DND-41 (cell line): ENCODE measurements around the gene XRCC3.

Experiments used
- ATAC-seq: fragments of 200-7000 bp; cut with Tn5 transposase; 3 replicates; pipeline ENCODE4 v1.9.1; 2021; ENCODE audit warnings: low read depth; ENCODE audit not compliant: insufficient read depth
- DNase-seq: peaks from one replicate; pipeline ENCODE4 v3.0.0-alpha.2; 2020
- H2AFZ ChIP-seq: 2 replicates; pipeline ENCODE4 v1.6.0; 2012; ENCODE audit warnings: low read depth, low read length
- H3K27ac ChIP-seq: 2 replicates; pipeline ENCODE4 v1.5.1; 2012; ENCODE audit warnings: low read length, inconsistent platforms
- H3K27me3 ChIP-seq: fragments of 200-600 bp; sonication (generic); 2 replicates; pipeline ENCODE4 v1.6.0; 2012; ENCODE audit warnings: low read length, mild to moderate bottlenecking, inconsistent platforms; ENCODE audit not compliant: insufficient read depth, poor library complexity
- H3K36me3 ChIP-seq: 2 replicates; pipeline ENCODE4 v1.5.1; 2012; ENCODE audit warnings: low read length, inconsistent platforms; ENCODE audit not compliant: insufficient read depth
- H3K4me1 ChIP-seq: 2 replicates; pipeline ENCODE4 v1.5.1; 2012; ENCODE audit warnings: mild to moderate bottlenecking, low read length; ENCODE audit not compliant: insufficient read depth
- H3K4me2 ChIP-seq: 2 replicates; pipeline ENCODE4 v1.6.0; 2012; ENCODE audit warnings: mild to moderate bottlenecking, moderate library complexity, low read length, inconsistent platforms; ENCODE audit not compliant: insufficient read depth
- H3K4me3 ChIP-seq, 2 experiments: fragments of 200-600 bp in 1 of 2; shearing (Covaris generic) in 1 of 2; 2 replicates each; pipeline ENCODE4 v1.5.1; 2012 to 2016; ENCODE audit warnings: inconsistent platforms in 2 of 2, low read length in 2 of 2, mild to moderate bottlenecking in 2 of 2, low read depth in 1 of 2, moderate library complexity in 1 of 2
- H3K79me2 ChIP-seq: 2 replicates; pipeline ENCODE4 v1.6.0; 2012; ENCODE audit warnings: low read length, inconsistent platforms; ENCODE audit not compliant: insufficient read depth
- H3K9ac ChIP-seq: 2 replicates; pipeline ENCODE4 v1.6.0; 2012; ENCODE audit warnings: low read depth, mild to moderate bottlenecking, inconsistent platforms, low read length, moderate library complexity
- H3K9me3 ChIP-seq: 2 replicates; pipeline ENCODE4 v1.5.1; 2012; ENCODE audit warnings: low read length, moderate library complexity, mild to moderate bottlenecking, inconsistent platforms; ENCODE audit not compliant: insufficient read depth, severe bottlenecking
- H4K20me1 ChIP-seq: 2 replicates; pipeline ENCODE4 v1.6.0; 2012; ENCODE audit warnings: low read length; ENCODE audit not compliant: insufficient read depth
- EZH2 ChIP-seq: IDR thresholded peaks from 3 replicates; pipeline ENCODE4 v1.6.1; 2012; ENCODE audit warnings: borderline replicate concordance, low read depth, mild to moderate bottlenecking, moderate library complexity, low read length, inconsistent platforms; ENCODE audit not compliant: severe bottlenecking
- TF ChIP-seq, protein P1 (sequence below): IDR thresholded peaks from 2 replicates; pipeline ENCODE4 v1.5.1; 2012; ENCODE audit warnings: borderline replicate concordance, low read length, moderate library complexity, mild to moderate bottlenecking; ENCODE audit not compliant: poor library complexity, severe bottlenecking; ENCODE audit errors: extremely low read depth

Gene XRCC3

DNA sequence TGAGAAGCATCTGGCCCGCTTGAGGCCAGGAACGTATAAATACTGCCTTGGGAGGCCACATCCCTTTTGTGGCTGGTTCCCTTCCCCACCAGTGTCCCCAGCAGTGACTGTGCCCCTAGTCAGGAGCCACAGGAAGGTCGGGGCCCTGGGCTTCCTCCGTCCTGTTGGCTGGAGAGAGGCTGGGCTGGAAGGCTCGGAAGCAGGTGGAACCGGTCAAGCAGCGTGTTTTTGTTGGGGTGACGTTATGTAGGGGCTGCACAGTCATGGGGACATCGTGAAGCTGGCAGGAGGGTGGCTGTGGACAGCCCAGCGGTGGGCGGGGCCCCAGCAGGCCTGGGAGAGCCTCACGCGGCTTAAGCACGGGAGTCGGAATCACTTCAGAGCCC, 10.1 kb downstream of the XRCC3 start:
- TF ChIP-seq, protein P1, sequence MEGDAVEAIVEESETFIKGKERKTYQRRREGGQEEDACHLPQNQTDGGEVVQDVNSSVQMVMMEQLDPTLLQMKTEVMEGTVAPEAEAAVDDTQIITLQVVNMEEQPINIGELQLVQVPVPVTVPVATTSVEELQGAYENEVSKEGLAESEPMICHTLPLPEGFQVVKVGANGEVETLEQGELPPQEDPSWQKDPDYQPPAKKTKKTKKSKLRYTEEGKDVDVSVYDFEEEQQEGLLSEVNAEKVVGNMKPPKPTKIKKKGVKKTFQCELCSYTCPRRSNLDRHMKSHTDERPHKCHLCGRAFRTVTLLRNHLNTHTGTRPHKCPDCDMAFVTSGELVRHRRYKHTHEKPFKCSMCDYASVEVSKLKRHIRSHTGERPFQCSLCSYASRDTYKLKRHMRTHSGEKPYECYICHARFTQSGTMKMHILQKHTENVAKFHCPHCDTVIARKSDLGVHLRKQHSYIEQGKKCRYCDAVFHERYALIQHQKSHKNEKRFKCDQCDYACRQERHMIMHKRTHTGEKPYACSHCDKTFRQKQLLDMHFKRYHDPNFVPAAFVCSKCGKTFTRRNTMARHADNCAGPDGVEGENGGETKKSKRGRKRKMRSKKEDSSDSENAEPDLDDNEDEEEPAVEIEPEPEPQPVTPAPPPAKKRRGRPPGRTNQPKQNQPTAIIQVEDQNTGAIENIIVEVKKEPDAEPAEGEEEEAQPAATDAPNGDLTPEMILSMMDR, result no peak
- TF ChIP-seq EZH2, result no peak
- peaks cover 12% of the 10 kb centered on the region for H3K79me2 ChIP-seq
- H4K20me1 ChIP-seq, result peaks cover 66% of the 10 kb centered on the region
- H2AFZ ChIP-seq, result no peak overlapping the region
- H3K4me1 ChIP-seq, result no peaks in the 10 kb centered on the region
- H3K9ac ChIP-seq, result no peak overlapping the region
- H3K27me3 ChIP-seq, result no peaks in the 10 kb centered on the region
- peaks cover 94% of the 10 kb centered on the region for H3K36me3 ChIP-seq
- H3K9me3 ChIP-seq, result no peaks in the 10 kb centered on the region
- H3K4me2 ChIP-seq, result no peak overlapping the region
- no peak overlapping the region for H3K4me3 ChIP-seq
- ATAC-seq (no peak), DNase-seq (no peak)
- H3K27ac ChIP-seq, result no peak overlapping the region

DNA sequence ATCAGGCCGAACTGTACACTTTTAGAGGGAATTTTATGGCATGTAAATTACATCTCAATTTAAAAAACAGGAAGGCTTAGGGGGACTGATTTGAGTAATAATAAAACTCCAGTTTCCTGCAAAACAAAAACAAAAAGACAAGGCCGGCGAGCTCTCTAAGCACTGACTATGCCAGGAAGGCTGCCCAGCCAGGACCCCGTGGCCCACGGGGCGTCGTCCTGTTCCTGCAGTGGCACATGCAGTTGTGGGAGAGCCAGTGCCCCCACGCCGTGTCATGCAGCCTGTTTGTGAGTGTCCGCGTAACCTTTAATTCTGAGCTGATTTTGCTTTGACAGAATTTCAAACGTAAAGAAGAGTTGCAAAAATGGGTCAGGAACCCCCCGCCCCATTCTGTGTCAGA, 10.5 kb downstream of the XRCC3 start:
- H3K4me2 ChIP-seq, result no peak overlapping the region
- H3K9me3 ChIP-seq, result no peaks in the 10 kb centered on the region
- H3K27me3 ChIP-seq, result no peaks in the 10 kb centered on the region
- TF ChIP-seq EZH2, result no peak
- DNase-seq, result no peak
- peaks cover 10% of the 10 kb centered on the region for H3K79me2 ChIP-seq
- peaks cover 94% of the 10 kb centered on the region for H3K36me3 ChIP-seq
- H3K27ac ChIP-seq, result no peak overlapping the region
- ATAC-seq, result no peak
- H3K4me1 ChIP-seq, result no peaks in the 10 kb centered on the region
- H3K4me3 ChIP-seq, result no peak overlapping the region
- no peak overlapping the region for H3K9ac ChIP-seq
- H2AFZ ChIP-seq, result no peak overlapping the region
- peaks cover 66% of the 10 kb centered on the region for H4K20me1 ChIP-seq

DNA sequence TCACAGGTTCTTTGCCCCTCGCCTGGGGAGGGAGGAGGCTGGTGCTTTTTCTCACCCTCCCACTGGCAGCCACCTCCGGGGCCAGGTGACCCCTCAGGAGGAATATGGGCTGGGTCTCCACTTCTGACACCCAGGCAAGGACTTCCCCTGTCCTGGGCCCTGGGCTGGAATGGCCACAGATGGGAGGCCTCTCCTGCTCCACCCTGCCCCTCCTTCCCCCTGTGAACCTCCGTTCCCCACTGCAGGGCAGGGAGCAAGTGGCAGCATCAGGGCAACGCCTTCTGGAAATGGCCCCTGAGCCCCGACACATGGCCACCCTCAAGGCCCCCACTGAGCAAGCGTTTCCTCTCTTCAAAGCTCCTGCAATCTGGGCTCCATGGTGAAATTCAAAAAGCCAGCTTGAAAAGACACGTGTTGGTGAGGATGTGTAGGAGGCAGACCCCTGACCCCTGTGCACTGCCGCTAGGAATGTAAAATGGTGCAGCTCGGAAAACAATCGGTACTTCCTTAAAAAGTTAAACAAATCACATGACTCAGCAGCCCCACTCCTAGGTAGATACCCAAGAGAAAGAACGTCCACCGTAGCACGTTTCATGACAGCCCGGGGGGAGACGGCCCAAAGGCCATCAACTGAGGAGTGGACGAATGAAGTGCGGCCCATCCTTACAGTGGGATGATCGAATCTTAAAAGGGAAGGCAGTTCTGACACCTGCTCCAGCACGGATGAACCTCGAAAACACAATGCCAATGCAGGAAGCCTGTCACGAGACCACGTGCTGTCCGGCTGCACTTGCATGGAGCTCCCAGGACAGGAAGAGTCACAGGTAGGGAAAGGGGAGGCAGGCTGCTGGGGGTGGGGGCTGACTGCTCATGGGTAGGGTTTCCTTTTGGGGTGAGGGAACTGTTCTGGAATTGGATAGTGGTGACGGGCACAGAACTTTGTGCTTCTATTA, 11.5 kb downstream of the XRCC3 start:
- Histone ChIP-seq H3K27ac (no peak overlapping the region), H3K4me2 (no peak overlapping the region), H3K27me3 (no peaks in the 10 kb centered on the region), H2AFZ (no peak overlapping the region), H3K4me3 (no peak overlapping the region), H4K20me1 (peaks cover 67% of the 10 kb centered on the region), H3K9ac (no peak overlapping the region), H3K79me2 (peaks cover 9% of the 10 kb centered on the region), H3K36me3 (peaks cover 94% of the 10 kb centered on the region), H3K4me1 (no peaks in the 10 kb centered on the region), H3K9me3 (no peaks in the 10 kb centered on the region)
- DNase-seq (no peak), ATAC-seq (no peak)
- TF ChIP-seq, protein P1, result no peak
- TF ChIP-seq EZH2, result no peak
